HepG2 (cell line): ENCODE data around the gene MCAT. TPM values are rescaled to one million over a fixed set of nuclear protein-coding genes. Genes with fewer than 3 reads are reported as not detected.
A peak's percentile ranks its signal among the peaks of the same experiment; 100 is the strongest.

Source experiments
- BCLAF1 ChIP-seq: fragments of 450-650 bp; IDR thresholded peaks from 2 replicates; pipeline ENCODE4 v1.6.1; 2017; ENCODE audit warnings: mild to moderate bottlenecking
- EHMT2 ChIP-seq: fragments of 200-600 bp; sonication (generic); IDR thresholded peaks from 2 replicates; pipeline ENCODE4 v1.7.0; 2017; ENCODE audit warnings: antibody characterized with exemption, low read depth, low read length, borderline replicate concordance
- FOXO4 ChIP-seq: sonication (generic); formaldehyde crosslinking; conservative IDR thresholded peaks from 2 replicates; pipeline ENCODE4 v1.8.1; 2023; ENCODE audit warnings: missing genetic modification reagents
- MAX ChIP-seq: IDR thresholded peaks from 2 replicates; pipeline ENCODE4 v1.6.1; 2012; ENCODE audit warnings: inconsistent platforms
- MXD4 ChIP-seq: IDR thresholded peaks from 2 replicates; pipeline ENCODE4 v1.6.1; 2016; ENCODE audit warnings: mild to moderate bottlenecking, missing biosample characterization, missing genetic modification reagents
- NFYB ChIP-seq: sonication (generic); formaldehyde crosslinking; IDR thresholded peaks from 2 replicates; pipeline ENCODE4 v1.4.0; 2020; ENCODE audit warnings: missing genetic modification reagents
- PATZ1 ChIP-seq: sonication (generic); formaldehyde crosslinking; IDR thresholded peaks from 2 replicates; pipeline ENCODE4 v1.4.0; 2020; ENCODE audit warnings: missing genetic modification reagents
- POGK ChIP-seq: sonication (generic); formaldehyde crosslinking; conservative IDR thresholded peaks from 2 replicates; pipeline ENCODE4 v1.8.0; 2022; ENCODE audit warnings: mild to moderate bottlenecking, moderate library complexity, missing genetic modification reagents
- RBM22 ChIP-seq: fragments of 200-400 bp; formaldehyde crosslinking; optimal IDR thresholded peaks from 2 replicates; pipeline ENCODE3; 2017; ENCODE audit warnings: mild to moderate bottlenecking, low read length, moderate library complexity
- RFX3 ChIP-seq: IDR thresholded peaks from 2 replicates; pipeline ENCODE4 v1.6.1; 2016; ENCODE audit warnings: missing biosample characterization, missing genetic modification reagents
- SMC3 ChIP-seq: IDR thresholded peaks from 2 replicates; pipeline ENCODE4 v1.6.1; 2011; ENCODE audit warnings: low read length, improper control_type of control experiment
- SNAPC2 ChIP-seq: sonication (generic); formaldehyde crosslinking; IDR thresholded peaks from 2 replicates; pipeline ENCODE4 v1.8.1; 2022; ENCODE audit warnings: mild to moderate bottlenecking, missing genetic modification reagents
- STAG1 ChIP-seq: sonication (generic); formaldehyde crosslinking; IDR thresholded peaks from 2 replicates; pipeline ENCODE4 v1.4.0; 2020; ENCODE audit warnings: missing genetic modification reagents
- THAP7 ChIP-seq: sonication (generic); formaldehyde crosslinking; IDR thresholded peaks from 2 replicates; pipeline ENCODE4 v1.8.1; 2023; ENCODE audit warnings: mild to moderate bottlenecking, missing genetic modification reagents
- ZNF510 ChIP-seq: sonication (generic); formaldehyde crosslinking; IDR thresholded peaks from 2 replicates; pipeline ENCODE4 v1.4.0; 2020; ENCODE audit warnings: low read depth, mild to moderate bottlenecking, missing genetic modification reagents
- ZNF639 ChIP-seq: conservative IDR thresholded peaks from 2 replicates; pipeline ENCODE4 v1.6.1; 2018; ENCODE audit warnings: missing genetic modification reagents
- ZNF672 ChIP-seq: sonication (generic); formaldehyde crosslinking; IDR thresholded peaks from 2 replicates; pipeline ENCODE4 v1.8.1; 2022; ENCODE audit warnings: missing genetic modification reagents
- ZNF674 ChIP-seq: sonication (generic); formaldehyde crosslinking; IDR thresholded peaks from 2 replicates; pipeline ENCODE4 v1.5.0; 2020; ENCODE audit warnings: low read depth, mild to moderate bottlenecking, missing genetic modification reagents
- ZNF761 ChIP-seq: sonication (generic); formaldehyde crosslinking; conservative IDR thresholded peaks from 2 replicates; pipeline ENCODE4 v1.4.0; 2020; ENCODE audit warnings: mild to moderate bottlenecking, missing genetic modification reagents
- polyA plus RNA-seq, 8 experiments: library from polyadenylated mRNA; depleted of rRNA in 3 of 8; stranded (reverse) in 7 of 8; unstranded in 1 of 8; fragments of >200 nt; fragmentation: Illumina TruSeq in 4 of 8; extraction: Trizol in 4 of 8; gene quantifications; 2 replicates each; pipeline versions ENCODE4 v1.2.1 to v1.2.3, GENCODE V29; 2011 to 2016; ENCODE audit warnings: low read depth in 4 of 8, missing spikeins in 1 of 8, mixed read lengths in 1 of 8; ENCODE audit not compliant: insufficient read depth in 1 of 8
- total RNA-seq, 5 experiments: library from RNA; depleted of rRNA; stranded (reverse); fragments of >200 nt; fragmentation: Illumina TruSeq; extraction: Trizol; gene quantifications; 2 replicates each; pipeline ENCODE4 v1.2.3, GENCODE V29; 2016; ENCODE audit warnings: low read depth in 1 of 5

MCAT gene
- total and polyA plus RNA-seq, 2 of the 13 experiments (the other 11 are each of a cell fraction or from before 2014, with no cell fraction given), result 9.3 to 16.7 TPM

- TF ChIP-seq PATZ1 (CRISPR knock-in tag), result peak; percentile 41; the same call in 1 of the 2 replicates
- no peak for TF ChIP-seq FOXO4
- peak; percentile 90 for TF ChIP-seq POGK
- TF ChIP-seq MXD4 (CRISPR knock-in tag), result peak; percentile 97
- no peak for TF ChIP-seq SMC3
- TF ChIP-seq EHMT2, result no peak
- TF ChIP-seq ZNF672 (CRISPR knock-in tag), result no peak
- TF ChIP-seq BCLAF1, result no peak
- peak; percentile 90 for TF ChIP-seq RBM22
- TF ChIP-seq THAP7 (CRISPR knock-in tag), result no peak
- no peak for TF ChIP-seq ZNF510 (CRISPR knock-in tag)
- 0 out of 2 replicates have a peak, but pooled peaks have one; percentile 54 for TF ChIP-seq ZNF761 (CRISPR knock-in tag)
- no peak; the same call in 1 of the 2 replicates for TF ChIP-seq SNAPC2 (CRISPR knock-in tag)
- peak; percentile 87 for TF ChIP-seq RFX3
- peak; percentile 82; the same call in 1 of the 2 replicates for TF ChIP-seq ZNF639
- peak; percentile 80 for TF ChIP-seq MAX
- no peak; the same call in 1 of the 2 replicates for TF ChIP-seq STAG1 (CRISPR knock-in tag)
- no peak for TF ChIP-seq ZNF674 (CRISPR knock-in tag)
- TF ChIP-seq NFYB (CRISPR knock-in tag), result no peak
Observed at GRCh38 chr22:43142880-43143562, at the start of gene MCAT (continued).
